ENCODE data around the gene HIBADH.

HIBADH gene

DNA sequence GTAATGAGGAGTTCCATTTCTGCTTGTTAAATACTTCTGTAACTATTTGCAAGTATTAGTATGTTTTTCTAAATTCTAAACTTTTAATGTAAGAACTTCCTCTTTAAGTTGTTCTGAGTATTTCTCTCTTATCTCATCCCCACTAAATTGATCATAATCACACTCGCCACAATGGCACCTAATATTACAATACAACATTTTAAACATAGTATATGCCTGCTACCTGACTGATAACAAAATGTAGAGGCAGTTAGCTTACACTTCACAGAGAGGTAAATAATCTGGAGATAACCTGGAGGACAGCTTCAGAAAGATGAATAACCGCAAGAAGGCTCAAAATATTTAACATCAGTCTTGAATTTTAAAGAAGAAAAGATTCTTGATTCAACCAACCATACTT, 48.6 kb downstream of the HIBADH start:
- H3K4me3 ChIP-seq (ENCODE audit: low read depth, low read length) = no peak overlapping the region
- TF ChIP-seq, protein P1, sequence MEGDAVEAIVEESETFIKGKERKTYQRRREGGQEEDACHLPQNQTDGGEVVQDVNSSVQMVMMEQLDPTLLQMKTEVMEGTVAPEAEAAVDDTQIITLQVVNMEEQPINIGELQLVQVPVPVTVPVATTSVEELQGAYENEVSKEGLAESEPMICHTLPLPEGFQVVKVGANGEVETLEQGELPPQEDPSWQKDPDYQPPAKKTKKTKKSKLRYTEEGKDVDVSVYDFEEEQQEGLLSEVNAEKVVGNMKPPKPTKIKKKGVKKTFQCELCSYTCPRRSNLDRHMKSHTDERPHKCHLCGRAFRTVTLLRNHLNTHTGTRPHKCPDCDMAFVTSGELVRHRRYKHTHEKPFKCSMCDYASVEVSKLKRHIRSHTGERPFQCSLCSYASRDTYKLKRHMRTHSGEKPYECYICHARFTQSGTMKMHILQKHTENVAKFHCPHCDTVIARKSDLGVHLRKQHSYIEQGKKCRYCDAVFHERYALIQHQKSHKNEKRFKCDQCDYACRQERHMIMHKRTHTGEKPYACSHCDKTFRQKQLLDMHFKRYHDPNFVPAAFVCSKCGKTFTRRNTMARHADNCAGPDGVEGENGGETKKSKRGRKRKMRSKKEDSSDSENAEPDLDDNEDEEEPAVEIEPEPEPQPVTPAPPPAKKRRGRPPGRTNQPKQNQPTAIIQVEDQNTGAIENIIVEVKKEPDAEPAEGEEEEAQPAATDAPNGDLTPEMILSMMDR (IDR thresholded peaks at IDR 0.05; ENCODE audit: borderline replicate concordance, insufficient read depth, low read depth, low read length) = no peak

DNA sequence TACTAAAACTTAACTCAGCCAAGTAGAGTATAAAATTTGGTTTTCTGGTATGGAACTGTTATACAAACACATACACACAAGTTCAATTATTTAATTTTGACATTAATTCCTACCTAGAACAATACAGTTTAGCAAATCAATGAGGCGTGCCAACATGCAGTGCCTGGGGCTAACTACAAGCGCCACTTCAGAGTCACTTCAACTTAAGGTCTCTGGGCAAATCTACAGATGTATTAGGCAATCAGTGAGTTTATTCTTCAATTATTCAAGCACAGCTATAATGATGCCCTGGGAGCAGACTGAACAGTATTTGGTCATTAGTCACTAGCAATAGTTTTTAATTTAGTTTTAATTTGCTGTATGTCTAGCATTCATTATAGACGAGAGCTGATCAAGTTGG, 51.6 kb downstream of the HIBADH start:
- TF ChIP-seq, protein P1 (IDR thresholded peaks at IDR 0.05; ENCODE audit: borderline replicate concordance, insufficient read depth, low read depth, low read length) = no peak
- H3K4me3 ChIP-seq (ENCODE audit: low read depth, low read length) = no peak overlapping the region

DNA sequence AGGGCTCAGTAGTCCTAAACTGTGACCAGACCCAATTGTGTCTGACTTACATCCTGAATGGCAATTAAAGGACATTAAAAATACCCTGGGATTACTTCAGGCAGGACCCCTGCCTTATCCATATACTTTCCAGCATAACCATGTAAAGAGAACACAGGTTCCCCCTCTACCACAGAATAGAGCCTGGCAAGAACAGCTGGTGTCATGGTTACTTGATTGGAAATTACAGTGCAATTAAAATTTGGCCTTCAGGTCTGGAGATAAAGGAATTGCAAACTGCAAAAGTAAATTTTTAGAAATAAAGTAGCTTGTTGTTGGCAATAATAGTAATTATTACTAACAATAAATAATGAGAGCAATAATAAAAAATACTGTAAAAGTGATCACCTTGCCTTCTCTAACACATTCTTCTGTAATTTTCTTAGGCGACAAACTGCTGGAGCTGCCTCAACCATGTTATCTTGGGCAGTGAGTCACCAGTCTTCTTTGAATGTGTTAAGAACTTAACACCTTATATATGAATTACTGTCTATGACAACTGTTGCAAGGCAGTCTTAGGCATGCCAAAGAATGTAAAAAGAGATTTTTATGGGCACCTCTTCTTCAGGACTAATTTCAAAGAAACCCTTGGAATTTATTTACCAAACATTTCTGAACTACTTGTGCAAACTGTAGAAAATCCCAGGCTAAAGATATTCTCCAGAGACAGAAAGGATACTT, 53.7 kb downstream of the HIBADH start:
- TF ChIP-seq, protein P1 (IDR thresholded peaks at IDR 0.05; ENCODE audit: borderline replicate concordance, insufficient read depth, low read depth, low read length) = no peak

DNA sequence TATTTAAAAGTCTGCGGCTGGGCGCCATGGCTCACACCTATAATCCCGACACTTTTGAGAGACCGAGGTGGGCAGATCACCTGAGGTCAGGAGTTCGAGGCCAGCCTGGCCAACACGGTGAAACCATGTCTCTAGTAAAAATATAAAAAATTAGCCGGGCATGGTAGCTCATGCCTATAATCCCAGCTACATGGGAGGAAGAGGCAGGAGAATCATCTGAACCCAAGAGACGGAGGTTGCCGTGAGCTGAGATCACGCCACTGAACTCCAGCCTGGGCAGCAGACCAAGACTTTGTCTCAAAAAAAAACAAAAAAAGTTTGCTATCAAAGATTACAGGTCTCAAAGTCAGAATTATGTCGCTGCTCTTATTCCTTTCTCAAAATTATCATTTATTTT, 55.5 kb downstream of the HIBADH start:
- no peak overlapping the region for H3K4me3 ChIP-seq (ENCODE audit: low read depth, low read length)
- TF ChIP-seq, protein P1 (IDR thresholded peaks at IDR 0.05; ENCODE audit: borderline replicate concordance, insufficient read depth, low read depth, low read length) = no peak

More for the DNA sequence above, 53.7 kb downstream of the HIBADH start:
- H3K4me3 ChIP-seq (ENCODE audit: low read depth, low read length) = no peak overlapping the region

DNA sequence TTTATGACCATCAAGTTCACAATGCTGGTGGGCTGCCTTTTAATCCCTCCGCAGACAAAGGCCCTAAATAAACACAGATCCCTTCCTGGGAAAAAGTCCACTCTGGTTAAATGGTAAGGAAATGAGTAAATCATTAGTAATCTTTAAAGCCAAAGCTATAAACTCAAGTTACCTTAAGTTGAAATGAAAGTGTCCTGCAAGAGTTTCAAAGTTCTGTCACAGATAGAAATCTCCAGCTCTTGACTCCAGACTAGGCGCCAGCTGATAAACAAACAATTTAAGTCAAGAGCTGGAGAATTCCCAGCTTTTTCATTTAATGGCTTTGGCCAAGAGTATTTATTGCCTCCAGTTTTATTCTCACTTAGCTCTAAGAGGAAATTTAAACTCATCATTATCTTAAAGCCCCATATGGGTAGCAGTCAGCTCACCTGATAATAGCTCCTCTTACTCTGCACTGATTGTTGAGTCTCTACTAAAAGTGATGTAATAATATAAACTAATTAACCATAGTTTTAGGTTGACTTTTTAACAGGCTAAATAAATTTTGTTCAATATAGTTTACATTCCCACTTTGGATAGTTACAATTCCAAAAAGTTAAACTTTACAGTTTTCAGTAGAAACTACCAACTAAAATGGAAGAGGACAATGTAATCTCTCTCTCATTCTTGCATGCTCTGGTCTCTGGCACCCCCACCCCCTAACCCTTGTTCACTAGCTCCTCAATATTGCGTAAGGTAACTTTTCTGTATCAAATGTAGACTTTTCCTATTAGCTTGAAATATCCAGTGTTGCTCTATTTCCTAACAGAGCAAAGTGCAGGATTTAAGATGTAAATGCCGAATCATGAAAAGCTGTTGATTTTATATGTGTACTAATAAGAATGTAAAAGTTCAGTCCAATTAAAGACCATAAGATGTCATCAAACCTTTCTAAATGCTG, 56.1 kb downstream of the HIBADH start:
- TF ChIP-seq, protein P1 (IDR thresholded peaks at IDR 0.05; ENCODE audit: borderline replicate concordance, insufficient read depth, low read depth, low read length) = no peak
- no peak overlapping the region for H3K4me3 ChIP-seq (ENCODE audit: low read depth, low read length)

DNA sequence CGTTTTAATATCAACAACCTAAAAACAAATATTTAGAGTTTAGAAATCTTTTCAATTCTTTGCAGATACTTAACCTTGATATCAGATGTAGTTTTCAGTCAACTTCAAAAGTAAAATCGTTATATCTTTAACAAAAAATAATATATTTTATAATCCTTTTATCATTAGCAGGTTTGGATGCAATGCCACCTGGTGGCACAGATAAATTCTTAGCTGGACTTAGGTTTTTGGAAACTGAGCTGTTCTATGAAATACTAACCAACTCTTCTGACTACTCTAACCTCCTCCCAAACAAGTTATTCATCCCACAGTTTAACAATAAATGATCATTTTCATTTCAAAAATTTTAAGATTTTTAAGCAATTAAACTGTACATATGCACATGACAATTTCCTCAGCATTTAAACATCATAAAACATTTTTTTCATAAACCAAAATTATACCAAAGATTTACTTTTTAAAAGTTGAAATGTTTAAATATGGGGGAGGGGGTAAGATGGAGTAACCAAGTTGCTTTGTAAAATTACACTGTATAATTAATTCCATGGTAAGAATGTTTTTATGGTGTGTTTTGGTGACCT, 56.9 kb downstream of the HIBADH start:
- no peak overlapping the region for H3K4me3 ChIP-seq (ENCODE audit: low read depth, low read length)
- TF ChIP-seq, protein P1 (IDR thresholded peaks at IDR 0.05; ENCODE audit: borderline replicate concordance, insufficient read depth, low read depth, low read length) = no peak

Measured in GM12875 (cell line).